Endothelial cell (in vitro differentiated cells): Measurements from ENCODE around the gene FGF4. TPM values are rescaled to one million over a fixed set of nuclear protein-coding genes. Genes with fewer than 3 reads are reported as not detected.

Experiments
- DNase-seq: peaks from one replicate; pipeline ENCODE4 v3.0.0; 2021; ENCODE audit warnings: low spot score
- H3K27ac Mint-ChIP-seq: one replicate; pipeline ENCODE4 v1.8.0; 2021; ENCODE audit warnings: mixed read lengths, inconsistent platforms; ENCODE audit not compliant: unreplicated experiment
- H3K27me3 Mint-ChIP-seq: one replicate; pipeline ENCODE4 v1.8.0; 2021; ENCODE audit warnings: mild to moderate bottlenecking, moderate library complexity, mixed read lengths, inconsistent platforms; ENCODE audit not compliant: unreplicated experiment
- H3K36me3 Mint-ChIP-seq: one replicate; pipeline ENCODE4 v1.8.0; 2021; ENCODE audit warnings: mild to moderate bottlenecking, low read depth, mixed read lengths, inconsistent platforms; ENCODE audit not compliant: unreplicated experiment
- H3K4me1 Mint-ChIP-seq: one replicate; pipeline ENCODE4 v1.8.0; 2021; ENCODE audit warnings: mild to moderate bottlenecking, mixed read lengths, inconsistent platforms; ENCODE audit not compliant: unreplicated experiment
- H3K4me3 Mint-ChIP-seq: one replicate; pipeline ENCODE4 v1.8.0; 2021; ENCODE audit warnings: mild to moderate bottlenecking, mixed read lengths, inconsistent platforms; ENCODE audit not compliant: unreplicated experiment
- H3K9me3 Mint-ChIP-seq: one replicate; pipeline ENCODE4 v1.8.0; 2021; ENCODE audit warnings: mixed read lengths, inconsistent platforms; ENCODE audit not compliant: unreplicated experiment
- total RNA-seq: library from RNA; stranded (reverse); fragmentation: NEBNext Ultra II Directional; extraction: Animal tissue kit (Norgen Biotek cat#: 25700); gene quantifications from one replicate; pipeline ENCODE4 v1.2.1, GENCODE V29; 2021; ENCODE audit not compliant: unreplicated experiment
- TF ChIP-seq, protein P1 (sequence below): fragments of 200-600 bp; sonication (generic); IDR thresholded peaks from one replicate; pipeline ENCODE4 v1.5.0; 2021; ENCODE audit warnings: antibody characterized with exemption; ENCODE audit not compliant: unreplicated experiment

The FGF4 gene
- total RNA-seq, 1 donor from 2014 or later: not detected

DNA sequence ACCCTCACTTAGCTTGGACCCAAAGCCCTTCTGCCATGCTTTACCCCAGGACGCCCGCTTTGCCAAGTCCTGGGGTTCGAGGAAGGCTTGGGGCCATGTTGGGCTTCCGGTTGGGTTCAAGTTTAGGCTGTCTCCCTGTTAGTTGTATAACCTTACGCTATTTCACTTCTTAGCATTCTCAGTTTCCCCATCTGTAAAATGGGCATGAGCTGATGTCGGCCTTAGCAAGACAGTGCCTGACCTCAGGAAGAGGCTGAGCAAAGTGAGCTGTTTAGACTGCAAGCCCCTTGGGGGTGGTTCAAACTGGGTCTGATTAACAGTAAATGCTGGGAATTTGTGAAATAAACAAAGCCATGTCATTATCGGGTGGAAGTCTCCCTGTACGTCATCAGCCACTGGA lies 3.2 kb upstream of the FGF4 start:
- no peak for DNase-seq
- TF ChIP-seq, protein P1, sequence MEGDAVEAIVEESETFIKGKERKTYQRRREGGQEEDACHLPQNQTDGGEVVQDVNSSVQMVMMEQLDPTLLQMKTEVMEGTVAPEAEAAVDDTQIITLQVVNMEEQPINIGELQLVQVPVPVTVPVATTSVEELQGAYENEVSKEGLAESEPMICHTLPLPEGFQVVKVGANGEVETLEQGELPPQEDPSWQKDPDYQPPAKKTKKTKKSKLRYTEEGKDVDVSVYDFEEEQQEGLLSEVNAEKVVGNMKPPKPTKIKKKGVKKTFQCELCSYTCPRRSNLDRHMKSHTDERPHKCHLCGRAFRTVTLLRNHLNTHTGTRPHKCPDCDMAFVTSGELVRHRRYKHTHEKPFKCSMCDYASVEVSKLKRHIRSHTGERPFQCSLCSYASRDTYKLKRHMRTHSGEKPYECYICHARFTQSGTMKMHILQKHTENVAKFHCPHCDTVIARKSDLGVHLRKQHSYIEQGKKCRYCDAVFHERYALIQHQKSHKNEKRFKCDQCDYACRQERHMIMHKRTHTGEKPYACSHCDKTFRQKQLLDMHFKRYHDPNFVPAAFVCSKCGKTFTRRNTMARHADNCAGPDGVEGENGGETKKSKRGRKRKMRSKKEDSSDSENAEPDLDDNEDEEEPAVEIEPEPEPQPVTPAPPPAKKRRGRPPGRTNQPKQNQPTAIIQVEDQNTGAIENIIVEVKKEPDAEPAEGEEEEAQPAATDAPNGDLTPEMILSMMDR: no peak
- no peaks in the 10 kb centered on the region for H3K36me3 Mint-ChIP-seq
- no peaks in the 10 kb centered on the region for H3K9me3 Mint-ChIP-seq
- H3K4me3 Mint-ChIP-seq: no peak overlapping the region
- H3K27ac Mint-ChIP-seq: no peak overlapping the region
- peaks cover 11% of the 10 kb centered on the region for H3K27me3 Mint-ChIP-seq
- H3K4me1 Mint-ChIP-seq: no peaks in the 10 kb centered on the region

DNA sequence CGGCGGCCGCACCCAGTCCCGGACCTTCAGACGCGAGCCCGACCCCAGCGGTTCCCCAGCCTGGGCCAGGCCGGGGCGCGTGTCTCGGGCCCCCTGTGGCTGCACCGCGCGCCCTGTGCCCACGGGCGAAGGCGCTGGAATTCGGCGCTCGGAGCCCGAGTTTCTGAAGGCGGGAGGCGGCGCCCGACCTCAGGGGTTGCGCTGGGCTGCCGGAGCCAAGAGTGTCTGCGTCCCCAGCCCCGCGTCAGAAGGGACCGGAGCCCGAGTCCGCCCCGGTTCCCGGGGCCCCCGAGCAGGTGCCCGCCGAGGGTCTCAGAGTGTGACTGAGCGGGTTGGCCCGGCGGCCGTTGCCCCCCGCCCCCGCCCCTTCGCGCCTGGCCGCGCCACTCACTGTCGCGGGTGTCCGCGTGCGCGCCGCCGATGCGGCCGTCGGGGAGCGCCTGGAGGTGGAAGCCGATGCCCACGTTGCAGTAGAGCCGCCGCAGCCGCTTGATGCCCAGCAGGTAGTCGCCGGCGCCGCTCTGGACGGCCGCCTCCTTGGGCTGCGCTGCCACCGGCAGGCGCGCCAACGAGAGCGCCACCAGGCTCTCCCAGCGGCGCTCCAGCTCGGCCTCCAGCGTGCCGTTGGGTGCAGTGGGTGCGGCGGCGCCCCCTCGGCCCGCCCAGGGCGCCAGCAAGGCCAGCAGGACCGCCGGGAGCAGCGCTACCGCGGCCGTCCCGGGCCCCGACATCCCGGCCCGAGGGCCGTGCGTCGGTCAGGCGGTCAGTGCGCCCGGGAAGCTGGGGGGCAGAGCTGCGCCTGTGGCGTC lies 583 bp downstream of the FGF4 start:
- Mint-ChIP-seq H3K4me1 (no peaks in the 10 kb centered on the region), H3K27ac (no peak overlapping the region), H3K36me3 (no peaks in the 10 kb centered on the region), H3K27me3 (peaks cover 13% of the 10 kb centered on the region), H3K4me3 (no peak overlapping the region), H3K9me3 (no peaks in the 10 kb centered on the region)
- no peak for DNase-seq
- TF ChIP-seq, protein P1: no peak

DNA sequence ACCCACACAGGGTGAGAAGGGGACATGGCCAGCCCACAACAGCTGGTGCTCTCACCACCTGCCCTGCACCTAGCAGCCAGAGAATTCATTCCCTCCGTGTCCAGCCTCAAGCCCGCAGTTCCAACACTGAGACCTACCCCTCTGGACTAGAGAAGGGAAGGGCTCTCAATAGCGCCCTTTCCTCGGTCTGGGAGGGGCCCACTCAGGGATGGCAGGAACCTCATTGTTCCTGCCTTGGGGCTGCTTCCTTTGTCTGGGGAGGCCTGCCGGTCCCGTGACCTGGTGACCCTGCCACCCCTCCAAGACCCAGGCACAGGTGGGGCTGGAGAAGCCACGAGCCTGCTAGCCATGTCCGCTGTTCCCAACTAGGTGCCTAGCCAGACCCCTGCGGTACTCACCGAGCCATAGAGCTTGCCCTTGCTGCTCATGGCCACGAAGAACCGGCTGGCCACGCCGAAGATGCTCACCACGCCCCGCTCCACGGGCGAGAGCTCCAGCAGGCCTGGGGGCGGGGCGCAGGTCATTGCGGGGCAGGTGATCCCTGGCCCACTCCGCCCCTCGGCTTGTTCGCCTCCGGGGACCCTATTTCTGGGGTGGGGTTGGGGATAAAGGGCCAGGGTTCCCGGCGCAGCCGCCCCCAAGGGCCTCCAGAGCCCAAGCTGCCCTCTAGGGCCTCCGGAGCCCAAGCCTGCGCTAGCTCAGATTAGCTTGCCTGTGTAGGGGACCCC lies 1.4 kb downstream of the FGF4 start:
- H3K9me3 Mint-ChIP-seq: no peaks in the 10 kb centered on the region
- H3K27ac Mint-ChIP-seq: no peak overlapping the region
- H3K36me3 Mint-ChIP-seq: no peaks in the 10 kb centered on the region
- no peak overlapping the region for H3K4me3 Mint-ChIP-seq
- H3K27me3 Mint-ChIP-seq: peaks cover 15% of the 10 kb centered on the region
- H3K4me1 Mint-ChIP-seq: no peaks in the 10 kb centered on the region
- DNase-seq: no peak
- TF ChIP-seq, protein P1: no peak

DNA sequence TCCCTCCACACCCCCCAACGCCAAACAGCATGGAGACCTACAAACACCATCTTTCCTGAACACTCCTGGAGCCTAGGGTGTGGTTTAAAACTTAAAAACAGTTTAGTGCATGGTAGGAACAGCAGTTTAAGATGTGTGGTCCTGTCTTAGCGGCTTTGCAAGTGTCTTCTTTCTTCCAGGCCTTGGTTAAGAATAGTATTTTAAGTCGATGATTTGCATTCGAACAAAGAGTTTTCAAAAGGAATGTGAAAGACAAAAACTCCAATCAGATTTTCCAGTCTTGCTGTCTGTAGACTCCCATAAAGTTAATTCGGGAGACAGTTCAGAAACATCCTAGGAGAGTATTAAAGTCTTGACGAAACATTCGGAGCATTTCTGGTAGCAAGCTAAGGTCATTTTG lies 3.7 kb downstream of the FGF4 start:
- Mint-ChIP-seq H3K4me1 (no peaks in the 10 kb centered on the region), H3K27me3 (peaks cover 5% of the 10 kb centered on the region), H3K36me3 (no peaks in the 10 kb centered on the region), H3K27ac (no peak overlapping the region), H3K4me3 (no peak overlapping the region), H3K9me3 (no peaks in the 10 kb centered on the region)
- no peak for DNase-seq
- TF ChIP-seq, protein P1: no peak

DNA sequence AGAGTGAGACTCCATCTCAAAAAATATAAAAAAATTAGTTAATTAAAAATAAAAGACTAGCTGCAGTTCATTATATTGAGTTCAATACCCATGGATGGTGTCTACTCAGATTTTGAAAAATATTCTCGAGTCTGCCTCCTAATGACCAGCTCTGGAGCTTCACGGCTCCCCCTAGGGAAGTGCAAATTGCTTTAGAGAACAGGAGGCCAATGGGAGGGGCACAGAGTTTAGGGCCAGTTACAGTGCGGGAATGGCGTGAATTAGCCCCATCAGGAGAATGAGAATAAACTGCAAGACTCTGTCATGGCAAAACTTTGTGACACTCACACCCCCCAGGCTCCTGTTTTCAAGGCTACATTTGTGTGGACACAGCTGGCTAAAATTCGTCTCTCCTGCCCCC lies 4.6 kb downstream of the FGF4 start:
- H3K36me3 Mint-ChIP-seq: no peaks in the 10 kb centered on the region
- TF ChIP-seq, protein P1: no peak
- no peaks in the 10 kb centered on the region for H3K4me1 Mint-ChIP-seq
- no peak overlapping the region for H3K27ac Mint-ChIP-seq
- no peak for DNase-seq
- H3K4me3 Mint-ChIP-seq: no peak overlapping the region
- peaks cover 10% of the 10 kb centered on the region for H3K27me3 Mint-ChIP-seq
- H3K9me3 Mint-ChIP-seq: no peaks in the 10 kb centered on the region
